ENCODE results near the gene ARHGAP42.
"Not testable (repeated sequence)": the region's sequence is repeated elsewhere in the genome, so short reads cannot be mapped to it uniquely, and the experiment has no call there.

The ARHGAP42 gene, protein sequence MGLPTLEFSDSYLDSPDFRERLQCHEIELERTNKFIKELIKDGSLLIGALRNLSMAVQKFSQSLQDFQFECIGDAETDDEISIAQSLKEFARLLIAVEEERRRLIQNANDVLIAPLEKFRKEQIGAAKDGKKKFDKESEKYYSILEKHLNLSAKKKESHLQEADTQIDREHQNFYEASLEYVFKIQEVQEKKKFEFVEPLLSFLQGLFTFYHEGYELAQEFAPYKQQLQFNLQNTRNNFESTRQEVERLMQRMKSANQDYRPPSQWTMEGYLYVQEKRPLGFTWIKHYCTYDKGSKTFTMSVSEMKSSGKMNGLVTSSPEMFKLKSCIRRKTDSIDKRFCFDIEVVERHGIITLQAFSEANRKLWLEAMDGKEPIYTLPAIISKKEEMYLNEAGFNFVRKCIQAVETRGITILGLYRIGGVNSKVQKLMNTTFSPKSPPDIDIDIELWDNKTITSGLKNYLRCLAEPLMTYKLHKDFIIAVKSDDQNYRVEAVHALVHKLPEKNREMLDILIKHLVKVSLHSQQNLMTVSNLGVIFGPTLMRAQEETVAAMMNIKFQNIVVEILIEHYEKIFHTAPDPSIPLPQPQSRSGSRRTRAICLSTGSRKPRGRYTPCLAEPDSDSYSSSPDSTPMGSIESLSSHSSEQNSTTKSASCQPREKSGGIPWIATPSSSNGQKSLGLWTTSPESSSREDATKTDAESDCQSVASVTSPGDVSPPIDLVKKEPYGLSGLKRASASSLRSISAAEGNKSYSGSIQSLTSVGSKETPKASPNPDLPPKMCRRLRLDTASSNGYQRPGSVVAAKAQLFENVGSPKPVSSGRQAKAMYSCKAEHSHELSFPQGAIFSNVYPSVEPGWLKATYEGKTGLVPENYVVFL

DNA sequence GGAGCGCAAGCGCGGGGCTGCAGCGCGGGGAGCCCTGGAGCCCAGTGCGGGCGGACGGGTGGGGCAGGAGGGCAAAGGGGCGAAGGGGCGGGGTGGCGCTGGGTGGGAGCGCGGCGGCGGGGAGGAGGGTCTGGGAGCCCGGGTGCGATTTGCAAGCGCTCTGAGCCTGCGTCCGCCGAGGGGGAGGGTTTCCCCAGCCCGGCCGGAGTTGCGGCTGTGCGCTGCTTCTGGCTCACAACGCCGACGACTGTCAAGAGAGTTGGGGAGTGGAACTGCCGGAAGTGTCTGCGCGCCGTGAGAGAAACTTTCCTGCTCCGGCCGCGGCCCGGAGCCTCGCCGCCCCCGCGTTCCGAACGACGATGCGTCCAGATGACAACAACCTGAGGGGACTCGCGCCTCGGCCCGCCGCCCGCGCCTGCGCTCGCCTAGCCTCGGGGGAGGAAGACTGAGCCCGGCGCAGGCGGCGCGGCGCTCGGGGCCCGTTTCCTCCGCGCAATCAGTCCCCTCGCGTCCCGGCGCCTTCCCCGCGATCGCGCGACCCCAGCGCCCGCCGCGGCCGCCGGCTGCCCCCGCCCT, at the start of gene ARHGAP42:
Gene ARHGAP42, plus strand, starts transcription at position 235 of the 576 bp plus-strand sequence. CDS start 391 bp downstream, outside the sequence.
- FAIRE-seq: peak; percentile 92
- DNase-seq (ENCODE audit: insufficient read length, low spot score): peak; percentile 72

DNA sequence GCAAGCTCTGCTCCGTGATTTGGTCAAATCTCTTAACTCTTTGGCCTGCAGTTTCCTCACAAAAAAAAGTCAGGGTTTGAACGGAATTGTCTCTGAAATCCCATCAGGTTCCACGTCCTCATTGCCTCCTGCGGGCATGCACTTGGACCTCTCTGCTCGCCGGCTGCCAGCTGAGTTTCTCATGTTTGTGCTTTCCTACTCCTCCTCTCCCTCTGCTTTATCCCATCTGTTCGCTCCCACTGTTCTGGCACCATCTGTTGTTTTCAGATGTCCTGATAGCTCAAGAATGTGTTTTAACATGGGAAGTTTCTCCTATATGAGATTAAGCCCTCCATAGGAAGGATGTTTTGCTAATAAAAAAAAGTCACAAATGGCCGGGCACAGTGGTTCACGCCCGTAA, 49.4 kb upstream of the ARHGAP42 start:
- DNase-seq (ENCODE audit: insufficient read length, low spot score) (no peak), FAIRE-seq (no peak)

DNA sequence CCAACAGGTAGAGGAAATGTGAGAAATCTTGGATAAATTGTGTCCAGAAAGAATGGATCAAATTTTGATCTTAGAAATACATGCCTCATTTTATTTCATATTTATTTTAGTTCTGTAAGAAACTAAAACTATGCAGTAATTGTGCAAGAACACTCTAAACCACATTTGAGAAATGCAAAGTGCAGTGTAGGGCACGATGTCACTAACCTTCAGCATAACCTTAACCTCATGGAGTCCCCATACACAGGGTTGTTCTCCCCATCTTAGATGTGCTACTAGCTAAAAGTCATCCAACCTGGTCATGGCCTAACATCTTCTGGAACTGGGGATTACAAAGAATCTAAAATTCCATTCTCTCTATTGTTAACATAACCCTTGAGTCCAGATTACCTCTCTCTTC, 48.4 kb upstream of the ARHGAP42 start:
- DNase-seq (ENCODE audit: insufficient read length, low spot score): no peak
- peak; percentile 59 for FAIRE-seq

DNA sequence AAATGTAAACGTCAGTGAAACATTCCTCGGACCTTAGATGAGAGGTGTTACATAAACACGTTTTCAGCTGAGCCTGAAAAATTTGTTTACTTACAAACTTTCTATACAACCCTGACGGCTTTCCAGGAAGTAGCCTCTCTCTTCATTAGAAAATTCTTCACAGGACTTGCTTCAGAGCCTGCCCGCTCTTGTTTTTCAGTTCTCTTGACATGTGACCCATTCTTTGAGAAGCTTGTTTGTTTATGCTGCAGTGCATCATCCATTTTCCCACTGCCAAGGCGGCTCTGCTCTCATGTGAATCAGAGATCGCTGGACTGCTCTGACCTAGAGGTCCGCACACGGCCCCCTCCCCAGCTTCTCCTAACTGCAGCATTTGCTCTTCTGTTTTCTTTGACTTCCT, 47.9 kb upstream of the ARHGAP42 start:
- FAIRE-seq (no peak), DNase-seq (ENCODE audit: insufficient read length, low spot score) (no peak)

DNA sequence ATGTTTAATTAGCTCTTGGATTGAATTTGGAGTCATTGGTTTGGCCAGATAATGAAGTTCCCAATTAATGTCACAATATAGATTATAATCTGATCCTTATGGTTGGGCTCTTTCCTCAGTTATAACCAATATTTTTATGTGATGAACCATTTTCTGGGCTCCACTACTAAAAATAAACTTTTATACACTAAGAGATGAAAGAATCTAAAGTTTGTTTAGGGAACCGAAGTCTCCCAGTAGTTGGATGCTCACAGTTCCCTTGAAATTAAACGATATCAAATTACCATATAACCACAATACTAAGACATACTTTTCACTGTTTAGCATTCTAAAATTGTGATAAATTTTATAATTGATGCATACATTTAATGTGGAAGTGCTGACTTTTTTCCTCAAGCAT, 47.0 kb upstream of the ARHGAP42 start:
- no peak for DNase-seq (ENCODE audit: insufficient read length, low spot score)

DNA sequence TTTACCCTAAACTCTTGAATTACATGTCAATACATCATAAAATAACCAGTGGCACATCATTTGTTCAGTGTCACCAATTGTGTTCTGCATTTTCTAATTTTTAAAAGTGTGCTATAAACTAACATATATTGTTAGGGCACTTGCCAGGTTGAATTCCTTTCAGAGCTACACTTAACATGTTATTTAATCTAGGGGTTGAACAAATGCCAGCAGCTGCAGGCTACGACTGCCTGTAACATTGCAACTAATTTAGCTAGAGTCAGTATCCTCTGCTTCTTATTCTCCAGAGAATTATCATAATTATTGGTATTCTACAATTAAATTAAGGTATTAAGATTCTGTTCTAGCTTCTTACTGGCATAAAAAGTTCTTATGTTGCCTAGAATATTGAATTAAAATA, 46.4 kb upstream of the ARHGAP42 start:
- DNase-seq (ENCODE audit: insufficient read length, low spot score) (no peak), FAIRE-seq (no peak)

More for the DNA sequence above, 47.0 kb upstream of the ARHGAP42 start:
- FAIRE-seq: no peak

DNA sequence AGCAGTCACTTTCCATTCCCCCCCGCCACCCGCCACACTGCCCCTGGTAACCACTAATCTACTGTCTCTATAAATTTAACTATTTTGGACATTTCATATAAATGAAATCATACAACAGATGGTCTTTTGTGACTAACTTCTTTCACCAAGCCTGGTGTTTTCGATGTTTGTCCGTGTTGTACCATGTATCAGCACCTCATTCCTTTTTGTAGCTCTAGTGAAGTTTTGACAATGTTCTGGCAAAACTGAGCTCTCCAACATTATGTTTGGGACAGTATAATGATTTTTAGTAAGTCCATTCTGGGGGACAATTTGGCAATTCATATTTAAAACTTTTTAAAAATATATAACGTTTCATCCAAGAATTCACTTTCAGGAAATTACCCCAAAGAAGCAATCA, 45.6 kb upstream of the ARHGAP42 start:
- FAIRE-seq: no peak
- no peak for DNase-seq (ENCODE audit: insufficient read length, low spot score)

DNA sequence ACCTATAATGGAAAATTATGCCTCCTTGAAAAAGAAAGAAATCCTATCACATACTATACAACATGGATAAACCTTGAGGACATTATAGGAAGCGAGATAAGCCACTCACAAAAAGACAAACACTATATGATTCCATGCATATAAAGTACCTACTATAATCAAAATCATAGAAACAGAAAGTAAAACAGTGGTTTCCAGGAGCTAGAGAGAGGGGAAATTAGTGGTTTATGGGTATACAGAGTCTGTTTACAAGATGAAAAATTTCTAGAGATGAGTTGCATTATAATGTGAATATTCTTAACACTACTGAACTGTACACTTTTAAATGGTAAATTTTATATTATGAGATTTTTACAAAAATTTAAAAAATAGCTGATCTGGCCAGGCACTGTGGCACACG, 40.5 kb upstream of the ARHGAP42 start:
- no peak for FAIRE-seq
- DNase-seq (ENCODE audit: insufficient read length, low spot score): no peak

DNA sequence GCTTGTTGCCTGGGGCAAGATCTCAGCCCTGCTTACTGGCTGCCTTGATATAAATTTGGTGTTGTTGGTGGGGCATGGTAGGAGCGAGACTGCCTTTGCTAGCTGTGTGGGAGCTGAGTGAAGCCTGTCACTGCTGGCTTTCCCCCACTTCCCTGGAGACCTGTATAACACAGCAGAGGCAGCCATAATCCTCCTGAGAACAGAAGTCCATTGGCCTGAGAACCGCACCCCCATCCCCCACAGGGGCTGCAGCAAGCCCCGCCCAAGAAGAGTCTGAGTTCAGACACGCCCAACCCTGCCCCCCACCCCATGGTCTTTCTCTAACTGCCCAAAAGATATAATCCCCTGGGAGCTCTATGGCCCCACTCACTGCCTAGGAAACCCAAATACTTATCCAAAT, 39.2 kb upstream of the ARHGAP42 start:
- FAIRE-seq: peak; percentile 69
- DNase-seq (ENCODE audit: insufficient read length, low spot score): no peak

DNA sequence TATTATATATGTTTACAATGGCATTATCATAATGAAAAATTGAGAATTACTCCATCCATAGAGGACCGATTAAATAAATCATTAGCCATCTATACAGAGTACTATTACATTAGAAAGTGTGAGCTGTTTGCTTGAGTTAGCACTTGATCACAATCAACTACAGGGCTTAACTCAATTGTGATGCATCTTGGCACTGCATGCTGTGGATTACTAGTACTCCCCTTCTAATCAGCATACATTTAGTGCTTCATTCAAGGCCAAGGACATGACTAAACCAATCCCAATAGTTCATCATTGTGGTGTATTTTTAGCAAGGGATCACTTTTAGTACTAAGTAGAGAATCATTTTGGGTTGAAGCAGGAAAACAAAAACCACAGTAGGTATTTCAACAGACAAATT, 23.5 kb upstream of the ARHGAP42 start:
- FAIRE-seq (peak; percentile 57), DNase-seq (ENCODE audit: insufficient read length, low spot score) (no peak)

DNA sequence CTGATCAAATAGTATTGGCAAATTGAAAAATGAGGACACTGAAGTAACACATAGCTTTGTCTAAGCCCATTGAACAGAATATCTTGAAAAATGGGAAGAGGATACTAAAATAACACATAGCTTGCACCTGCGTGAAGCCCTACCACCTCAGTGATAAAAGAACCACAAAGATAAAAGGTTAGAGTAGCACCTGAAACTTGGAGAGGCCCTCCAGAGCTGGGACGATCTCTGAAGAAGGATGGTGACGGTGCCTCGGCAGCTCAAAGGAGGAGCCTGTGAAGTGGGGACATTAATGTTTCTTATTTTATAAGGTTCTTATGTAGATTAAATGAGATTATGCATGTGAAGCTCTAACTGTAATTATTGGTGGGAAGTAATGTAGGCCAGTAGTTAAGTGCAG, 23.1 kb upstream of the ARHGAP42 start:
- FAIRE-seq: no peak
- DNase-seq (ENCODE audit: insufficient read length, low spot score): no peak

DNA sequence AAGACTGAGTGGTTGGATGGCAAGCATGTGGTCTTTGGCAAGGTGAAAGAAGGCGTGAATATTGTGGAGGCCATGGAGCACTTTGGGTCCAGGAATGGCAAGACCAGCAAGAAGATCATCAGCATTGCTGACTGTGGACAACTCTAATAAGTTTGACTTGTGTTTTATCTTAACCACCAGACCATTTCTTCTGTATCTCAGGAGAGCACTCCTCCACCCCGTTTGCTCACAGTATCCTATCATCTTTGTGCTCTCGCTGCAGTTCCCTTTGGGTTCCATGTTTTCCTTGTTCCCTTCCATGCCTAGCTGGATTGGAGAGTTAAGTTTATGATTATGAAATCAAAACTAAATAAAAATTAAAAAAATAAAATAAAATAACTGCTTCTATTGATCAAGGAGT, 20.3 kb upstream of the ARHGAP42 start:
- FAIRE-seq; DNase-seq (ENCODE audit: insufficient read length, low spot score): not testable (repeated sequence)

DNA sequence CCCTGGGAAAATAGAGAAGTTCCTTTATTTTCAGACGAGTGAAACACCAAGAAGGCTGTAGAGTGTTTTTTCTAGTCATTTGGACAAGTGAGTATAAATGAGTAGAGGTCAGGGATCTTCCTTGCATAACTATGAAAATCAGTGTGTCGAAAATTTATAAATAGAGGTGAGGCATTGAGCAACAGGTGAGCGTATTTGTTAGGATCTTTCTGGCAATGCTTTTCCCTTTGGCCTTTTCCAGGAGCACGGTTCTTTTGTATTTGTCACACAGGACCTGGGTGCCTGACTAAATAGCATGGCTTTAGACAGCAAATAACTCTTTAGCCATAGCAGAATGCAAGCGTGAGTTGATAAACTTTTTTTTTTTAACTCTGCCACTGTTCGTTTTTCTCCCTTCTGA, 19.6 kb upstream of the ARHGAP42 start:
- FAIRE-seq (no peak), DNase-seq (ENCODE audit: insufficient read length, low spot score) (no peak)

DNA sequence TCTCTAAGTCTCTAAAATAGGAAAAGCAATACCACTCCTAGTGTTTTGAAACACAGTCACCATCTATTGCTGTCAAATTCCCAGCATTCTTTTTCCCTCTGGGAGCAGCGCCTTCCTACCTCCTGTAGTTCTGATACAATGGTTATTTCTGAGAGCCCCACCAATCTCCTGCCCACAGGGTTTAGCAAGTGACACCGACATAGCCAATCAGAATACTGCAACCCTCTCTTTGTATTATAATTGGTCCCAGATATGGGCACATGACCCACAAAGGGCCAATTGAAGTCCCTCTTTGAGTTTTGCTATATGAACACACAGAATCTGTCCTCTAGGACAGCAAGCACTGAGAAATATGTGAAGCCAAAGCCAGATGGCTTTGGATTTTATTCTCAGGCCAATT, 16.9 kb upstream of the ARHGAP42 start:
- DNase-seq (ENCODE audit: insufficient read length, low spot score) (no peak), FAIRE-seq (peak; percentile 49)

DNA sequence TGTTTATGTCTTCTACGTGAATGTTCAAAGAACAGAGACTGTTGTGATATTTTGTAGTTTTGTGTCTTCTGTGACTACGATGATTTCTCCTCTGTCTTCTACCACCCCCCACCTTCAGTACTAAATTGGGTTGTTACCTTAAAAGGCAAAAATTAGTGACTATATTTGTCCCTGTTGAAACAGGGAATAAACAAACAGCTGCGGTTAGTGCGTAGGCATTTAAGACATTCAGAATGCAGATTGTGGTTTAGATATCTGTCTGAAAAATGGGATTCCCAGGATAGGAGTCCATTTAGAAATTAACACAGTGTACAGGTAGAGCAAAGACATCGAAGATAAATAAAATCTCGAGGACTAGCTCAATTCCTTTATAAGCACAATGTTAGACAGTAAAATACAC, 15.6 kb upstream of the ARHGAP42 start:
- no peak for DNase-seq (ENCODE audit: insufficient read length, low spot score)
- FAIRE-seq: peak; percentile 71

DNA sequence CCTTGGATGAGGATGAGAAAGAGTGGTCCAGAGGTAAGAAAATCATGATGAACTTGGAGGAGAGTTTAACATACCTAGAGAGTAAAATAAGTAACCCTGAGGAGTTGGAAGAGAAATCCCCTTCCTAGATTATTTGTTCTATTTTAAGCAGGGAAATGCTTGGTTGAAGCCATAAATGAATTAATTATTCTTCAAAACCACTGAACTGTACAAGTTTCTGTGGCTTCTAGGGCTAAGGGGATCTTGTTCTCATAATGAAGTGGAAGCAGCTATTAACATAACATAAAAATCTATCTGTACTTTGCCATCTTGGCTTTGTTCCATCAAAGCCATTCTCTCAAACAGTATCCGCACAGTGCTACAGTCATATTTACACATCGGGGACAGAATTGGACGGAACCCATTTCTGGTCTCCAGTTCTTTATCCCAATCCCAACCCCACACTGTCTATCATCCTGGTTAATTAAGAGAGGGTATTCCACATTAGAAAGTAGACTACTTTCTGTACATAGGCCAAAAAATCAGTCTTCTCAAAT, 14.5 kb upstream of the ARHGAP42 start:
- no peak for DNase-seq (ENCODE audit: insufficient read length, low spot score)

DNA sequence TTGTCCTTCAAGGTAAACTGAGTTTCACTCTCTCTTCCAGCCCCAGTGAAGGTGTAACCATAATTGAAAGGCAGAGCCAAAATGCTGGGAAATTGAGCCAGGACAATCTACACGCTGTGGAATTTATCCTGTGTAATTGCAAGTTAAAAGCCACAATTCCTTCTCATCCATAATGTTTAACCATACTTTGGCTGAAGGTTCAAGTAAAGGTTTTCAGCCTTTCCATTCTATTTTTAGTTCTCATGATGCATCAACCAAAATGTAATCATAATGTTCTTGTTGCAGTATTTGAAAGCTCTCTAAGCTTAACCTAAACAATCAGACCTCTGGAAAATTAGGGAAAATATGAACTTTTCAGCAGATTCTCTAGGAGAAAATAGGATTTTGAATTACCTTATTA, 14.0 kb upstream of the ARHGAP42 start:
- no peak for DNase-seq (ENCODE audit: insufficient read length, low spot score)
- peak; percentile 36 for FAIRE-seq

More for the DNA sequence above, 14.5 kb upstream of the ARHGAP42 start:
- peak; percentile 31 for FAIRE-seq

DNA sequence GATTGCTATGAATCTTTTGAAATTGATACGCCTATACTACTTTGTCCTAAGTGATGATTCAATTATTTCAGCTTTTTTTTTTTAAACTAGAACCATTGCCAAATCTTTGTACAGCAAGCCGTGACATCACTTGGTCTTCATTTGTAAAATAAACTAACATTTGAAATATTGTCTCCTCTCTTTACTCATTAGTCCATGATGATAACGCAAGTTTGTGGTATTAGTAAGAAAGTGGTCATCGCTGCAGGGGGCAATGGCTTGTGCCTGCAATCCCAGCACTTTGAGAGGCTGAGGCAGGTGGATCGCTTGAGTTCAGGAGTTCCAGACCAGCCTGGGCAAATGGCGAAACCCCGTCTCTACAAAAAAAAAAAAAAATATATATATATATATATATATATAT, 12.9 kb upstream of the ARHGAP42 start:
- FAIRE-seq: no peak

DNA sequence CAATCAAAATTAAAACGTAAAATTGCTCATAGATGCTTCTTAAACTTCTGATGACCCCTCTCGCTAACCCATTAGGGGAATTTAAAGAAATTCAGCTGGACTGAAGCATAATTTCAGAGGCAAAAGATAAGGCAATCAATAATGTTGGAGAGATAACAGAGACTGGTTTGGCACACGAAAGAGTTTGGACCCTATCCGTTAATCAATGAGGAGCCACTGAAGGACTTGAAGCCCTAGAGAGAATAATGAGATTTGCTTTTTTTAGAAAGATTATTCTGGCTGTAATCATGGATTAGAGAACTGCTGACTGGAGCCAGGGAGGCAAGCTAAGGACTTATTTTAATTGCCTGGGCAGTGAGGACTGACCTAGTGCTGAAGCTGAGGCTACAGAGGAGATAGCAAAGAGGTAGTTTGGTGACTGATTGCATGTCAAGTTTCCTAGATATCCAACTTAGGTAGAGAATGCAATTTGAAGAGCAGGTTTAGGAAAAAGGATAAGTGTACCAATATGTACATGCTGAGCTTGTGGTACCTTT, 11.9 kb upstream of the ARHGAP42 start:
- FAIRE-seq (no peak), DNase-seq (ENCODE audit: insufficient read length, low spot score) (no peak)

More for the DNA sequence above, 12.9 kb upstream of the ARHGAP42 start:
- DNase-seq (ENCODE audit: insufficient read length, low spot score): no peak

DNA sequence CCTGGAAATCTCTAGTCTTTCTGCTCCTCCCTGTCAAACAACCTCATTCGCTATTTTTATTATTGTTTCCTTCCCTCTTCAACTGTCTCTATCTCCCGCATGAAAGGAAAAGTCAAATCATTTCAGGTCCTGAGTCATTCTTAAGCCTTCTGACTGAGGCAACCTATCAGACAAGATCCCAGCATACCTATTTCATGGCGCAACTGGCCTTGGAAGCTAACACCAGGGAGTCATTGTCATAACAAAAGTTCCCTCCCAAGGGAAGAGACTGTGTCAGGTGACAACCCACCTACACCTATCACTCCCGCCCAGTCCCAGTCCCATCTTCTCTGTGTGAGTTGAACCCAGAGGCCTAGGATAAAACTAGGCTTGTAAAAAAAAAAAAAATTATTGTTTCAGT, 10.2 kb upstream of the ARHGAP42 start:
- DNase-seq (ENCODE audit: insufficient read length, low spot score) (no peak), FAIRE-seq (peak; percentile 4)

DNA sequence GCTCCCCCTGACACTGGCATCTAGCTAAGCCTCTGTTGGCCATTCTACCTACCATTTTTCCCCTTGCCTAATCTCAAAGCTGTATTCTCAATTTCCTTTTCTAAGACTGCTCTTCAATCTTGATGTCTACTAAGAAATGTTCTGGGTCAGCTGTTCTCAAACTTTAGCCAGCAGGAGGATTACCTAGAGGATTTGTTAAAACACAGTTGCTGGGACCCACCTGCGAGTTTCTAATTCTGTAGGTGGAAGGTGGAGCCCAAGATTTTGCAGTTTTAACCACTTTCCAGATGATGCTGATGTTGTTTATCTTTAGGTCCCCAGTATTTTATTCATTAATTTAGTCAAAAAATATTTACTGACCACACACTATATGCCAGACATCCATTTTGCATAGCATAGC, 9.3 kb upstream of the ARHGAP42 start:
- DNase-seq (ENCODE audit: insufficient read length, low spot score): no peak
- no peak for FAIRE-seq

All from HTR-8/SVneo (cell line).